ENCODE results near the gene SGTB.

- no peak for TF ChIP-seq EZH2 (IDR thresholded peaks at IDR 0.05)
- TF ChIP-seq POLR2AphosphoS5 (IDR thresholded peaks at IDR 0.05; ENCODE audit: borderline replicate concordance, low read depth, low read length) = no peak
These were observed 6.3 kb upstream of the SGTB start for GRCh38 chr5:65728218-65728617.
